Measurements from ENCODE around the gene CALHM5. TPM values are rescaled to one million over a fixed set of nuclear protein-coding genes. Genes with fewer than 3 reads are reported as not detected.
A peak's percentile ranks its signal among the peaks of the same experiment; 100 is the strongest.

Gene CALHM5
- total and polyA plus RNA-seq, 9 of the 15 experiments (the other 6 are each of a cell fraction or from before 2014, with no cell fraction given), result under 0.01 to 0.05 (median 0.02) TPM; not detected in 2

DNA sequence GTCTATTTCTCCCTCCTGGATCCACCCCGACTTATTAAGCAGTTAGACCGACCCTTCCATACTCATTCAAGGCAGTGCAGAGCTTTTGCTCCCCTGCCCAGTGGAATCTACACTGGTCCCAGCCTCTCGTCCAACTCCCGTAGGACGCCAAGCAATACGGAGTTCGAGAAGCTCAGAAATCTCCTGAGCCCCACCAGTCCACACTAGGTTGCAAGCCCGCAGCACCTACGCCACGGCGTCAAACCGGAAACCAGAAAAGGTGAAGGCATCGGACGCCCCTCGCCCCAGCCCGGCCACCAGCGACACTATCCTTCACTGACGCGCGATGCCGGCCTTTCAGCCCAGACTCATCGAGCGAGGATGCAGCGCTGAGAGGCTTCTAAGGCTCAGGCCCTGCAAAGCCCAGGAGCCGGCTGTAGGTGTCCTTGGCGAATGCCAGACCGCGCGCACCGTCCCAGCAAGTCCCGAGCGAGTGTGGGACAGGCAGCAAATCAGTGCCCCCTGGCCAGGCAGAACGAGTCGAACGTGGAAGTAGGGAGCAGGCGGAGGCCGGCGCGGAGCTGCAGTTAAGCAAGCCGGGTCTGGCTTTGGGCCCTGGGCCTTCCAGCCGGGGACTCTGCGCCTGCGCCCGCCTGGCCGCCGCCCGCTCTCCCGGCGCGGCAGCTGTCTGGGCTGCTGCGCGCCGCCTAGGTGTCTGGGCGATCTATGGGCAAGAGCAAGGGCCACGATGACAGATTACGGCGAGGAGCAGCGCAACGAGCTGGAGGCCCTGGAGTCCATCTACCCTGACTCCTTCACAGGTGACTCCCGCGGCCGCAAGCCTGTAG is 59.6 kb downstream of the CALHM5 start, which contains the start of gene RWDD1 (continued):
- TF ChIP-seq, protein P1, sequence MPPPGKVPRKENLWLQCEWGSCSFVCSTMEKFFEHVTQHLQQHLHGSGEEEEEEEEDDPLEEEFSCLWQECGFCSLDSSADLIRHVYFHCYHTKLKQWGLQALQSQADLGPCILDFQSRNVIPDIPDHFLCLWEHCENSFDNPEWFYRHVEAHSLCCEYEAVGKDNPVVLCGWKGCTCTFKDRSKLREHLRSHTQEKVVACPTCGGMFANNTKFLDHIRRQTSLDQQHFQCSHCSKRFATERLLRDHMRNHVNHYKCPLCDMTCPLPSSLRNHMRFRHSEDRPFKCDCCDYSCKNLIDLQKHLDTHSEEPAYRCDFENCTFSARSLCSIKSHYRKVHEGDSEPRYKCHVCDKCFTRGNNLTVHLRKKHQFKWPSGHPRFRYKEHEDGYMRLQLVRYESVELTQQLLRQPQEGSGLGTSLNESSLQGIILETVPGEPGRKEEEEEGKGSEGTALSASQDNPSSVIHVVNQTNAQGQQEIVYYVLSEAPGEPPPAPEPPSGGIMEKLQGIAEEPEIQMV (tag; conservative IDR thresholded peaks at IDR 0.05; ENCODE audit: low read depth), result no peak
- TF ChIP-seq SREBF1 (IDR thresholded peaks at IDR 0.05; ENCODE audit: borderline replicate concordance, low read depth, low read length) (no peak), TFAM (CRISPR knock-in tag; conservative IDR thresholded peaks at IDR 0.05) (no peak), RBFOX2 (IDR thresholded peaks at IDR 0.05; ENCODE audit: low read depth, low read length) (peak; percentile 98), PCBP2 (IDR thresholded peaks at IDR 0.05; ENCODE audit: low read depth, low read length, poor library complexity, severe bottlenecking) (no peak), ZNF282 (CRISPR knock-in tag; IDR thresholded peaks at IDR 0.05) (no peak), MYBL2 (IDR thresholded peaks at IDR 0.05; ENCODE audit: low read depth) (no peak), MYBL2 (CRISPR knock-in tag; IDR thresholded peaks at IDR 0.05; ENCODE audit: borderline replicate concordance) (no peak), NONO (IDR thresholded peaks at IDR 0.05; ENCODE audit: low read depth in 2 of 2, low read length in 1 of 2) (peak in 1 of 2 experiments; percentile 38; a peak in 1 of 4 replicates), ELF1 (tag; IDR thresholded peaks at IDR 0.05) (peak; percentile 68), YY1 (IDR thresholded peaks at IDR 0.05; ENCODE audit: borderline replicate concordance in 1 of 3, control insufficient read depth in 1 of 3, extremely low read depth in 1 of 3, insufficient read depth in 3 of 3, insufficient read length in 1 of 3, insufficient replicate concordance in 2 of 3, low read depth in 1 of 3, low read length in 2 of 3) (peak in 2 of 3 experiments; percentile 59 to 72), BRCA1 (IDR thresholded peaks at IDR 0.05) (no peak), BRCA1 (CRISPR knock-in tag; IDR thresholded peaks at IDR 0.05) (no peak), TRIM28 (IDR thresholded peaks at IDR 0.05) (no peak), NFRKB (IDR thresholded peaks at IDR 0.05; ENCODE audit: low read depth) (0 out of 2 replicates have a peak, but pooled peaks have one; percentile 25), SREBF2 (CRISPR knock-in tag; IDR thresholded peaks at IDR 0.05) (no peak), NCOA2 (IDR thresholded peaks at IDR 0.05; ENCODE audit: partially characterized antibody in 2 of 2) (peak in 1 of 2 experiments; percentile 100), ZNF232 (CRISPR knock-in tag; IDR thresholded peaks at IDR 0.05) (no peak), TOE1 (IDR thresholded peaks at IDR 0.05; ENCODE audit: borderline replicate concordance) (peak; percentile 99), TOE1 (CRISPR knock-in tag; IDR thresholded peaks at IDR 0.05; ENCODE audit: borderline replicate concordance, low read depth) (no peak; the same call in 1 of the 2 replicates), RNF2 (IDR thresholded peaks at IDR 0.05) (peak; percentile 83), POU5F1 (IDR thresholded peaks at IDR 0.05; ENCODE audit: borderline replicate concordance, low read depth, low read length, partially characterized antibody) (peak; percentile 54), ILK (tag; IDR thresholded peaks at IDR 0.05; ENCODE audit: borderline replicate concordance, low read depth) (no peak)
- TF ChIP-seq, protein P2, sequence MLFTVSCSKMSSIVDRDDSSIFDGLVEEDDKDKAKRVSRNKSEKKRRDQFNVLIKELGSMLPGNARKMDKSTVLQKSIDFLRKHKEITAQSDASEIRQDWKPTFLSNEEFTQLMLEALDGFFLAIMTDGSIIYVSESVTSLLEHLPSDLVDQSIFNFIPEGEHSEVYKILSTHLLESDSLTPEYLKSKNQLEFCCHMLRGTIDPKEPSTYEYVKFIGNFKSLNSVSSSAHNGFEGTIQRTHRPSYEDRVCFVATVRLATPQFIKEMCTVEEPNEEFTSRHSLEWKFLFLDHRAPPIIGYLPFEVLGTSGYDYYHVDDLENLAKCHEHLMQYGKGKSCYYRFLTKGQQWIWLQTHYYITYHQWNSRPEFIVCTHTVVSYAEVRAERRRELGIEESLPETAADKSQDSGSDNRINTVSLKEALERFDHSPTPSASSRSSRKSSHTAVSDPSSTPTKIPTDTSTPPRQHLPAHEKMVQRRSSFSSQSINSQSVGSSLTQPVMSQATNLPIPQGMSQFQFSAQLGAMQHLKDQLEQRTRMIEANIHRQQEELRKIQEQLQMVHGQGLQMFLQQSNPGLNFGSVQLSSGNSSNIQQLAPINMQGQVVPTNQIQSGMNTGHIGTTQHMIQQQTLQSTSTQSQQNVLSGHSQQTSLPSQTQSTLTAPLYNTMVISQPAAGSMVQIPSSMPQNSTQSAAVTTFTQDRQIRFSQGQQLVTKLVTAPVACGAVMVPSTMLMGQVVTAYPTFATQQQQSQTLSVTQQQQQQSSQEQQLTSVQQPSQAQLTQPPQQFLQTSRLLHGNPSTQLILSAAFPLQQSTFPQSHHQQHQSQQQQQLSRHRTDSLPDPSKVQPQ (CRISPR knock-in tag; IDR thresholded peaks at IDR 0.05; ENCODE audit: borderline replicate concordance), result no peak
